Pons (tissue), 1 donor: Measurements from ENCODE around the gene ARRB1.

Experiments
- DNase-seq: peaks from one replicate; pipeline ENCODE4 v3.0.0-alpha.2; 2016; ENCODE audit warnings: low spot score

ARRB1 gene

GRCh38 chr11:75260396-75261170 is 90.9 kb downstream of the ARRB1 start:
- no peak for DNase-seq

GRCh38 chr11:75254326-75254725 is 97.1 kb downstream of the ARRB1 start:
- no peak for DNase-seq

- no peak for DNase-seq
Measured at GRCh38 chr11:75249704-75250103, 101.8 kb downstream of the ARRB1 start.

GRCh38 chr11:75248924-75249256 is 102.6 kb downstream of the ARRB1 start:
- DNase-seq, result no peak

DNA sequence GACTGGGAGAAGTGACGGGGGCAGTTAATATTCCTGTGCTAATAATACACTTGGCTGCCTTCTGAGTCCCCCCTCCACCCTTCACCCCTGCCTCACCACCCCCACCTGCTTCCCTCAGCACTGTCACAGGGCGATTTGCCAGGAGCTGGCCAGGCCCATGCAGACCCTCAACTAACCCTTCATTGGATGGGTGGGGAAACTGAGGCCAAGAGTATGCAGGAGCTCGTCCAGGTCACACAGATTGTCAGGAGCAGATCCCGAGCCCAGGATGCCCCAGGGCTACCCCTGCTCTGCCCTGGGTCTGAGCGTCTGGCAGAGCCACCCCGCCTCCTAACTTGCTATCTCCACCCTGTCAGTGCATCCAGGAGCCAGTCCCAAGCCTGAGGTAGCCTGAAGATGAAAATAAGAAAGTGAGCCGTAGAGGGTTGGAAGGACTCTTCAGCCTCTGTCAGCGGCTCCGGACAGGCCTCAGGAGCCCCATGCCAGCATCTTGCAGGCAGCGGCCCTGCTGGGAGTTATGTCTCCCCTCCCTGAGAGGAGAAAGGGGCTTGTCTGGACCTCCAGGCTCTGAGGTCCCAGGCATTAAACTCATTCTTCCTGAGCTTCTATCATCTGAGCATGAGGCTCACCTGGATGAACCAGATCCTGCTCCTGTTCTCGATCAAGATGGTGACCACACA is 104.7 kb downstream of the ARRB1 start:
- no peak for DNase-seq

DNA sequence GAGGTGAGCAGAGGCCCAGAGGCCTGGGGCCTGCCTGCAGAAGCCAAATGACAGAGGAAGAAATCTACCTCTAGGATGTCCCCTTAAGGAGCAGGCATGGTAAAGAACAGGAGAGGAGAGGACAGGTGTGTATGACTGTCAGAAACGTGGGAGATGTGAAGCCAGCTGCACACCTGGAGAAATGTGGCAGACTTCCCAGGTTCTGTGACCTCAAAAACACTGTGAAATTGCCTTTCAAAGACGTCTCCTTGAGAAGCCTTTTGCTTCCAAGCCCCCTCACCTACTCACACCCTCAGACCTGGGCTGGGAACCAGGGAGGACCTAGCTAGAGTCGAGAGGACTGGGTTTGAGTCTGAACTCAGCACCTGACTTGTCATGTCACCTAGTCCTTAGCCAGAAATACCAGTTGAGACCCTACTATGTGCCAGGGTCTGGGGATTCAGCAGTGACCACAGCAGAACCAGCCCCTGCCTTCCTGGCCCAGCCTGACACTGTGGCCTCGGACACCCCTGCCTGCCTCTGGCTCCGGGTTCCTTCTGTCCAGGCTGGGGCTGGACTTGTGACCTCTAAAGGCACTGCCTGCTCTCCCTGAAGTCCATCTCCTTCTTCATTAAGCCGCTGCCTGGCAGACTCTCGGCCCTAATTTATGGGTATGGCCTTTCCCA is 105.3 kb downstream of the ARRB1 start:
- DNase-seq, result no peak

- no peak for DNase-seq
Measured at GRCh38 chr11:75245356-75246005, 106.0 kb downstream of the ARRB1 start.

- no peak for DNase-seq
Measured at GRCh38 chr11:75244052-75244814, 107.2 kb downstream of the ARRB1 start.

DNA sequence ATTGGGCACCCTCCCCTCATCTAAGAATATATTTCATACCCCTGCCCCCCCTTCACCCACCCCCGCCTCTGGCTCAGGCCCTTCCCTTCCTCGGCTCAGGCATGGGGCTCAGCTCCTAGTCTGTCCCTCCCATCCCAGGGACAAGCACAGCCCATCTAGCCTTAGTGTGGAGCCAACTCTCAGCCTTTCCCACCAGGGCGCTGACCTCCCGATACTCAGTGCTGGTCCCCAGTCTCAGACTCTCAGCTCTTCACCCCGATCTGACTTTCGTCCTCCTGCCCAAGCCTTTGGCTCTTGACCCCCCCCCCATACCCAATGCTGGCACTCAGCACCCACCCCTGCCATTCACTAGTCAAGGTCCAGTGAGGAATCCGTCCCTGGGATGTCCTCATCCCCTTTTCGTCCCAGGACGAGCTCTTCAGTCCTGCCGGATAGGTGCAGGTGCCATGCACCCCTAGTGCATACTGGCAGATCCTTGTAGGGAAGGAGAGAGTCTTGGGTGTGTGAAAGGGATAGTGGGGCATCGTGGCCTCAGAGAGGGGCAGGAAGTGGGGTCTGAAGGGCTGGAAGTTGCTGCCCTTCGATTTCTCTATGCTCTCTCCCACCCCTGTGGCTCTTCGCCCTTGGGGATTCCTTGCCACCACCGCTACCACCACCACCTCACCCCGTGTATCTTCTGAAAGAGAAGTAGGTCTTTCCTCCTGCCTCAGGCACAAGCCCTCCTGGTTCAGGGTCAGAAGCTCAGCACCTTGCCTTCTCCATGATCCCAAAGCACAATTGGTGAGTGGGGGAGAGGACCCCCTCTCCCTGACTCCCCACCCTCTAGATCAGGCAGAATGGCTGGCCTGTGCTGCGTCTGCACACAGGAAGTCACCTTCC is 108.5 kb downstream of the ARRB1 start:
- no peak for DNase-seq

- DNase-seq, result no peak
Measured at GRCh38 chr11:75241906-75242644, 109.4 kb downstream of the ARRB1 start.

GRCh38 chr11:75241036-75241905 is 110.2 kb downstream of the ARRB1 start:
- DNase-seq, result peak; percentile 49

DNA sequence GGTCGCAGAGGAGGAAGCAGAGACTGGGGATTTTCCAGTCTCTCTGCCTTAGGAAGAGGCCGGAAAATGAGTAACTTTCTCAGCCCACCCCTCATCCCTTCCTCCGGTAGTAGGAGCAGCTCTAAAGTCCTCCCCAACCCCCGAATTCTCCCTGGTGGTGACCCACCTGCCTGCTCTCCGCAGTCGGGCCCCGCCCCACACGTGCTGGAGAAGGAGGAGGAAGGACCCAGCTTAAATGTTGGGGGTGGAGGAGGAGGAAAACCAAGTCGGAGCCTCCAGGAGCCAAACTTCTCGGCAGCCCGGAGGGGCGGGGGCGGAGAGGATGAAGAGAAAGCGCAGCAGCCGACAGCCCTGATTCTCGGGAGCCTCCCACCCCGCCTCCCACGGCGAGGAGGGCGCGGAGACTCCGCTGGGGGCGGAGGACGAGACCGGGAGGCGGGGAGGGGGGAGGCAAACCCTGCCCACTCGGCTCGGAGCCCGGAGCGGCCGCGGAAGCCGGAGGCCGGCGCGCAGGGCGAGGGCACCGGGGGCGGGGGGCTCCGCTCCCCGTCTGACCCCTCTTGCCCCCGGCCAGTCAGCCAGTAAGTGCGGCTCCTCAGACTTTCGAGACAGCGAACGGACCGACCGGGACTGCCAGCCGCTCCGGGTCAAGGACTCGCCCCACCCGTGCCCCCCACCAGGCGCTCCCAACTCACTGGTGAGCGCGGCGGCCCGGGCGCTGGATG is 111.0 kb downstream of the ARRB1 start, which contains the start of gene TPBGL:
TPBGL (plus strand) TSS at position 464 of the 725 bp plus-strand sequence. CDS start 276 bp downstream, outside the sequence.
- DNase-seq, result no peak

DNA sequence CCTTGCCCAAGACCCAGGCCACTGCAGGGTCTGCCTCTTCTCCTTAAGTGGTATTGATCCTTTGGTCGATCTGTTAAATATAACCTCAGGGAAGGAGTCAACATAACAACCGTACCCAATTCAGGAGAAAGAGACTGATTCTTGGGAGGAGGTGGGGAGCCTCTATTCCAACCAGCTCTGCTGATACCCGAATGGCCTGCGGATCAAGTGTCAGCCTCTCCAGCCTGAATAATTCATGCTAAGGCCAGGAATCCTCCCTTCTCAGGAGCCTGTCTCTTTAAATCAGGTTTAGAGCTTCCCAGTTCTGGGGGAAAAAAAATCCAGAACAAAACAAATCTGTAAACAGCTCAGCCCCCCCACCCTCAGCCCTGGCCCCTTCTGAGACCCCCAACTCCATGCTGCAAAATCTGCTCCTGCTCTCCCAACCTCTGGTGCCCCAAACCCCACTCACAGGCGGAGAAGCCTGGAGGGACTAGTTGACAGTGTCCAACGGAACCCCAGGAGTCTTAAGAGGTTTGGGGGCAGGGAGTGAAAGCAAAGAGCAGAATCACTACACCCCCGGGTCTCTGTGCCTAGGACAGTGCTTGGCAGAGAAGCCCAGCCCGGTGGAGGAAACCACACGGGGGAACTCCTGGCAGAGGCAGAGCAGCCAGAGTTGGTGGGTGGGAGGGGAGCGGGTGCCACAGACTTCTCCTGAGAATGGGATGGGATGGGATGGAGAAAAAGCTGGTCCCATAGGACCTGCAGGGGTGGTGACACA is 111.8 kb downstream of the ARRB1 start:
- DNase-seq, result no peak

GRCh38 chr11:75238595-75239440 is 112.6 kb downstream of the ARRB1 start:
- DNase-seq, result no peak

DNA sequence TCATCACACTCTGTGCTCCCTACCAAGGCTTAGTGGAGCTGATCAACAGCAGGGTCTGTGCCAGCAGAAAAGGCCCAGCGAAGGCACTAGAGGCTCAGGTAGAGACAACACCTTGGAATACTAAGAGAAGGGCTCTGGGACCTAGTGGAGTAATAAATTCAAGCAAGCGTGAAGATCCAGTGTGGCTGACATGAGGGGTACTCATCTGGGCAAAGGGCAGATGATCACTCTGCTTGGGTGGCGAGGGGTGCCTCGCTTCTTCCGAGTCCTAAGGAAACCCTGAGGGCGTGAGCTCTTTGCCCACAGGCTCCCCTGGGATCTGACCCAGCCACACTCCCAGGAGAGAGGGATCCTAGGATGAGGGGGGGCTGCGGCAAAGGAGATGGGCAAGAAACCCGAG is 114.4 kb downstream of the ARRB1 start:
- DNase-seq, result no peak

GRCh38 chr11:75236062-75236461 is 115.4 kb downstream of the ARRB1 start:
- DNase-seq, result no peak

DNA sequence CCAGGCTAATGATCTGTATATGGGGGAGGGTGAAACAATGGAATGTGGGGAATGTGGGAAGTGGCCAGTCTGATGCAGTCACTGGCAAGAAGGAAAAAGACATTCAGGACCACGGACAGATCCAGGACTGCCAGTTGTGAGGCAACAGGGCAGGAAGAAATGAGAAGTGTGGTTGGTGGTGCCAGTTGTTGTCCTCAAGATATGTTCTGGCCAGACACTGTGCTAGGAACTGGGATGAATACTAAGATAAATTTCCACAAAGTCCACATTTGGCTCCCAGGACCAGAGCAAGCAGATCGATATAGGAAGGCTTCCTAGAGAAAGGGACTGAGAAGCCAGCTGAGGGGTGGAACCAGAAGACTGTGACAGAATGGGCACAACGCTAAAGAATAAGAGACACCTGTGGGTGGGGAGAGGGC is 117.7 kb downstream of the ARRB1 start:
- DNase-seq, result peak; percentile 12
